ENCODE measurements around the gene LPCAT1.

The LPCAT1 gene

DNA sequence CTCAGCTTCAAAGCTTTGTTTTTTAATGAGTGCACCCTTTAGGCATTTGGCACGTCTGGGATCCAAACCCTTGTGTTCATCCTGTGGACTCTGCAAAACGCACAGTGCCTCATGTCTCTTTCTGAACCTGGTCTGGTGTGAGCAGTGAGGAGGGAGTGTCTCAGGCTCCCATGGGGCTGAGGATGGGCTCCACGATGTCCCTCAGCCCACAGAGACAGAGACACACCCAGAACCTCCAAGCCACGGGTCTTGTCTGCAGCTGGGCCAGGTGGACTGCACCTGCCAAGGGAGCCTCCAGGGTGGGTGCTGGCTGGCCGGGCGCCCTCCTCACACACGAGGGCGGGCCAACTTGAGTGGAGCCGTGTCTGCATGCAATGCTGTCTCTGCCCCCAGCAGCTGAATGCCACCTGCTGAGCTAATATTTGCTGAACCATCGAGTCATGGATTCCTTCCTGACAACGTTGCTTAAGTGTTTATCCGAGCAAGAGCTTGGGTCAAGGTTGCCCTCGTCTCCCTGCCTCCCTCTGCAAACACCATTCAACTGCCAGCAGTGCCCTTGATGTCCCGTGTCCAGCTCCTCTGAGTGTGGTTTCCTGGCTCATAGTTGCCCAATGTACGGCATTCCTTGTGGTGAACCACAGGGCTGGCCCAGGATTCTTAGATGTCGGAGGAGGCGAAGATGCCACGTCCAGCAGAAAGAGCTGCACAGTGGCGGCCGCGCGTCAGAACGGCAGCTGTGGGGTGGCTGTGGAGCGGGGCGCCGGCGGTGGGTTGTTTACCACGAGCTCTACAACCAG is 31.4 kb upstream of the LPCAT1 start:
- DNase-seq: peak; percentile 64

DNA sequence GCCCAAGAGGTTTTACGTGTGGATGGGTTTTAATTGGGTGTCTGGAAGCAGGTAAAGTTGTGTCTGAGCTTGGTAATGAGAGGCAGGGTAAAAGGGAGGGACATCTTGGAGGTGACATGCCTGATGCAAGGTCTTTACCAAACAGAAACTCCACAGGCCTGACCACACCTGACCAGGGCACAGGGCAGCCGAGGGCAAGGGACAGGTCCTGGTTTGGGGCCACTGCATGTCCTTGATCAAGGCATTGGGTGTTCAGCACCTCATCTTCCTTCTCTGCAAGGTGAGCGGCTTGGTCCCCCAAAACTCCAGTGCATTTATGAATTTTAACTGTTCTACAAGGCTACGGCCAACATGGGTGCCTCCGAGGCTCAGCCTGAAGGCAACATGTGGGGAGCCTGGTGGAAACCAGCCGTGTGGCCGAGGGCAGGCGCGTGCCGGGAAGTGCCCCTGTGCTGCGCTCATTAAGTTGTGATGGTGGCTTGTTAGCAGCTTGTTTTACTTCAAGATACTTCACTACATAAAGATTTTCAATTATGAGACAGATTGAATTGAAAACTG is 30.7 kb upstream of the LPCAT1 start:
- DNase-seq: no peak

DNA sequence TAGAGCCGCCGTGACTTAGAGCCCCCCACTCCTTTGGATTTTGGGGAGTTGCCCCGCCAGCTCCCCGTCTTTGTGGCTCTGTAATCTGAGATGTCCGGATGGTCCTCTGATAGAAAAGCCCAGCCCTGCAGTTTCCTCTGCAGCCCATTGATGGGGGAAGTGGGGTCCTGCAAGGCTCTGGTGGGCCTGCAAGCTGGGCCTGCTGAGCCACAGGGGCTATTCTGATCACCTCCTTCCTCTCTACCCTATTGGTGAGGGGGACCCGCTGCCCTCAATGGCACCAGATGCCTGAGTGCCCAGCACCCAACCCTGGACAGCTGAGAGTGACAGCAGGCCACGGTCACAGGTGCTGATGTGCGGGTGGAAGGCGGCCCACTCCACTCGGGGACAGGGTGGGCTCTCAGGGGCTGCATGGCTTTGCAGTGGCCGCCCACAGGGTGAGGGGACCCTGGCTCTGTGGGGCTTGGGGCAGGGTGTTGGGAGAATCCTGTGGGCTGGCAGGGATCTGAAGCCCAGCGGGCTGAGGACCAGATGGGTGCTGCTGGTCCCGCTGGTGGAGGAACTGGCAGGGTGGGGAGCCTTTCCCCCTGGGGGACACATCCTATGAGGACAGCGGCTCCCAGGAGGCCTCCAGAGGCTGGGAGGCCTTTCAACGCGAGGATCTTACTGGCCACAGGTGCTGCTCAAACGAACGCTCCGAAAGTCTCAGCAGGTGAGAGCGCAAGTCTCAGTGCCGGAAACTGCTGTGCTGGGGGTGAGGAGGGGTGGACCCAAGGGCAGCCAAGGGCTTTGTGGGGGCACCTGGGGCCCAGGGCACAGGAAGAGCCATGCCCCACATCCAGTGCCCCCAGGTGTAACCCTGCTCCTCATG is 30.0 kb upstream of the LPCAT1 start:
- DNase-seq: no peak

DNA sequence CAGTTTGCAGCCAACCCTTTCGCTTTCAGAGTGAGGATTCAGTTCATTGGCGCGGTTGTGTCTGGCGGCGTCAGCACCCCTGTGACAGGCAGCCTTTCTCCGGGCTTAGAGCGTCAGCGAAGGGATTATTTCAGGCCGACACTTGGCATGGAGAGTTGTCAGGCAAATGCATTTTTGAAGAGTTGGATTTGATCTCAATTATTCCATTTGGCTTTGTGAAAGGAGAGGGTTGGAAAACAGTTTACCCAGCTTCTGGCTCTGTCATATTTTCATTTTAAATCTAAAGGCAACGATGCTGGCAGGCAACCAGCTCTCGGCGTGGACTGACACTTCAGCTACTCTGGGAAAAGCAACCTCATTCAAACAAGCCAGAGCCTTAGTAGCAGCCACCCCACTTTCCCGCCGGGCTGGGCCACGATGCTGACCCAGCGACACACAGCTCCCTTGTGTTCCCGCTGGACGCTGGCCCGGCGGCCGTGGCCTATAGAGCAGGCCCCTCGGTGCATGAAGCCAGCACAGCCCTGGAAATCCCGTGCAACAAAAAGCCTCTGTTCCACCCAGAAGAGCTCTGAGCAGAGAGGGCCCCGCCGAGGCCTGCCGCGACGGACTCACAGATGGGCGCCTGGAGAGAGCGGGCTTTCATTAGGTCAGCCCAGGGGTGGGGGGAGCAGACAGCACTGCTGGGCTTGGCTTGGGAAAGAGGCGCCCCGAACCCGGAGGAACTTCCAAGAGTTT is 28.9 kb upstream of the LPCAT1 start:
- DNase-seq: peak; percentile 87

DNA sequence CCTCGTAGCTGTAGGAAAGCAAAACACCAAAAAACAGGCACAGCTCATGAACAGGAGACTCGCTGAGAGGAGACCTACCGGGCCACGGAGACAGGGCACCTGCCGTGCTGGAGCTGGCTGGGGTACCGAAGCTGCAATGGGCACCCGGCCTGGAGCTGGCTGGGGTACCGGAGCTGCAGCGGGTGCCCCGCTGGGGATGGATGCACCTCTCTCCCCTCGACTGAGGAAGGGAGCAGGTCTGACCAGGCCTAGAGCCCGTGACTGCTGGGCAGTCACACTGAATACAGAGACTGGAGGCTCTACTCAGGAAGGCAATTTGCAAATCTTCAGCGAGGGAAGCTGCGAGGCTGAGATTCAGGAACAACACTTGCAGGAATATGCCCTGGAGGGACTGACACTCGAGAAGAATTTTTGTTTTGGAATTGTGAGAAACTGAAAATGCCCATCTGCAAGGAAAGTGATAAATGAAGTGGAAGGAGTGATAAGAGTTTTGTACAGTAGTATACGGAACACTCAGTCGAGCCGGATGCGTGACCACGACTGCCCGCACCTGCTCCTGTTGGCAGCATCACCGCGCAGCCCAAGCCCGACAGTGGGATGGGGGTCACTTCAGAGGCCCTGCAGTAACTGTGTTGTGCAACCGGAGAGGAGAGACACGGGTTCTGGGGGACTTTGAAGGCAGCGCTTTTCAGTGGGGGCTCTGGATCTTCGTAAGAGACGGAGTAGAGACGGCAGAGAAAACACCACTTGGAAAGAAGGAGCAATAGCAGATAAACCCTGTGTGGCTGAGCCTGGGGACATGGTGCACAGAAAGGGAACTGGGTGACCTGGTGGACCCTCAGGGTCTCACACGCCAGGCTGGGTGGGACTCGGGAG is 27.9 kb upstream of the LPCAT1 start:
- DNase-seq: peak; percentile 32

DNA sequence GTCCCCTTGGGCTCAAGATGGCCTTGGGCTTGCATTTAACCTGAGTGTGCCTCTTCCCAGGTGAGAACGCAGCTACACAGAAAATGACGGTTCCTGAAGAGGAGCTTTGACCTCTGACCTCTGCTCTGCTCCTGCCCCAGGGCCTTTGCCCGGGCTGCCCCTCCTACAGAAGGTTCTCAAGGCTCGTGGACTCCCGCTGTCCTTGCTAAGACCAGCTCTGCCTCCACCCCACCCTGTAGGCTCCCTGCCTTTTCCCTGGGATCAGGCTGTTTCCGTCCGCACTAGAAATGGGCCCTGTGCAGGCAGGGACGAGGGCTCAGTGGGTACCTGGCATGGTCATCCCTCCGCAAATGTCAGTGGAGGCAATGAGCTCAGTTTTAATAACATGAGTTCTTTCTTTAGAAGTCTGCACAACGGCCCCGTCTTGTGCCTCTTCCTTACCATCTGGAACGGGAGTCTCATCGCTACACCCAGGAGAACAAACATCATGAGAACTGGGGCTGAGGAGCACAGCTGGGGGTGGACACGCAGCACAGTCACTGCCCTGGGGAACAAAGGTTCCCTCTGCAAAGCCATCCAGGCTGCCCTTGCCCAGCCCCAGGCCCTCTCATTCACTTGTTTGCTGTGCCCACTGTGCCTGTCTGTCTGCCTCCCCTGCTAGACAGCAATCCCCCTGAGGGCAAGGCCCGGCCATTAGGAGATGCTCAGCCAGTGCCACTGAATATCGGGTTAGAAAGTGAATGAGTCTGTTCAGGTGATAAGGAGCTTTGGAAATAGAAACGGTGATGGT is 26.7 kb upstream of the LPCAT1 start:
- peak; percentile 21 for DNase-seq

DNA sequence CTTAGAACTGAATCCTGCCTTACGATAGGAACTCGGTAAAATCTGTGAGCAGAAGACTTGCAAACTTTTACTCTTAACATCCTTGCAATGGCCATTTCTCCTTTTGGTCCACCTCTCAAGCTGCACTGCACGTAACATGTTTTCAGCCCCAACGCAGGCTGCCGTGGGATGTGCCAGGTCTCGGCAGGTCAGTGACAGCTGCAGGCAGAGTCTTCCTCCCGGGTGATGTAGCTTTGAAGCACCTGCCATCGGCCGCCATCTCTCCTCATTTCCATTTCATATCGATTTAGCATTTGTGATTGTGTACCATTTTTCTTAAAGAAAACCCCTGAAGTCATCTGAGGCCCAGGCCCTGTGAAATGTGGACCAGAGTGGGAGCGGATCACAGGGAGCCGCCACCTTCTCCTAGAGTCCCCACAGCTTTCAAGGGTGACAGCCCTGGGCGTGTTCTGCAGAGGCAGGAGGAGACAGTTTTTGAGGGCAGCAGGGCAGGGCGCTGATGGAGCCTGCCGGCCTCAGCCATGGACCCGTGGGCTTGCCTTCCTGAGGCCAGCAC is 25.8 kb upstream of the LPCAT1 start:
- peak; percentile 9 for DNase-seq

DNA sequence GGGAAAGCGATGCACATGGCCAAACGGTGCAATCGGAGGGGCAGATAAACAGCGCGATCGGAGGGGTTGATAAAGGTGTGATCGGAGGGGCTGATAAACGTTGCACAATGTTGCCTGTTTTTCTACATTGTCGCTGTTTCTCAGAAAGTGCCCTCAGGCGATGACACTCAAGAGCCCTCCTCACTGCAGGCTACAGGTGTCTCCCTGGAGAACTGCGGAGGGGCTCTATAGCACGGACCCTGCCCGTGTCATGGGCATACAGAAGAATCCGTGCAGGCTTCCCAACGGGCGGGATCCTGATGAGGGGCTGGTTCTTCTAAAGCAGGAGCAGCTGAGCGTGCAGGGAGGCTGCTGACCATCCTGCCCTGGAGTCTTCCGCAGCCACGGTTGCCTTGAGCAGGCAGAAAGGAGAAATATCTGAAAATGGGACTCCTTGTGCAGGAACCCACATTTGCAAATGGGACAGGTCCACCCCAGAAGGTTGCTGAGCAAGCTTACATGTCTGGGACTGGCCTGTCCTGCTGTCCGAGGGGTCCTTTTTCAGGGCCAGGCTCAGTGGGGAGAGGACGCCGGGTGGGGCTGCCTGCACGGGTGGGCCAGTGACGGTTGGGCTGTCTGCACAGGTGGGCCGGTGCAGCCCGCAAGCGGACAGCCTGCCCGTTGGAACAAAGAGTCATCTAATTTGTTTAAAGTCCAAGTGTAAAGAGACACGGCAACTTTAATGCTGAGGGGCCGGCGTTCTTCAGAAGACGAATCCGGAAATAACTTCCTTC is 25.1 kb upstream of the LPCAT1 start:
- DNase-seq: peak; percentile 18

DNA sequence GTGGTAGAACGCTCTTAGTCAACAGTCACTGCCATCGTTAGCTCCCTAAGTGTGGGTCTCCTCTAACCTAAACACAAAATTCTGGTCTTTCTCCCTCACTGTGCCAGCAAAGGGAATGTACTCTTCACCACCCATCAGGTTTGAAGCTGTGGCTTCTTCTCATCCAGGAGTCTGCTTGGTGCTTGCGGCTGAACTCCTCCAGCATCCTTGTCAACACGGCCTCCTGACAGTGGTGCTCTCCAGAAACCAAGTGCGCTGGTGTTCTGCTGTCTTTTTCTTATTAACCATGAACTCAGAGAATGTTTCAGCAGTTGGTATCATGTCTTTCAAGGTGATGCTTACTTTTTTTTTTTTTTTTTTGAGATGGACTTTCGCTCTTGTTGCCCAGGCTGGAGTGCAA is 23.9 kb upstream of the LPCAT1 start:
- DNase-seq: no peak

DNA sequence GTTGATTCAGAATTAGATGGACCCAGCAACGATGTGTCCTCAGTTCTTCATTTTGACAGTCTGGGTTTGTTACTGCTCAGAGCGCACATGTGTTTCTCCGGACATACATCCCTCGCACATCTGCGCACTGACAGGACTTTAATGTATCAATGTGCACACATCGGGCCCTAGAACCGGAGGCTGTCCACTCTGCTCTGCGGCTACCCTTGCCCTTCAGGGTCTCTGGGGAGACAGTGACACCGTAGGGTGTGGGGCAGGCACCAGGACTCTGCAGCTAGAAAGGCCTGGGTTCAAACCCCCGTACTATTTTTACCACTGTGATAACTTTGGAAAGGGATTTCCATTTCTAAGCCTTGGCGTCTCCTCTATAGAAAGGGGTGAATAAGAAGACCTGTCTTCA is 23.5 kb upstream of the LPCAT1 start:
- DNase-seq: no peak

DNA sequence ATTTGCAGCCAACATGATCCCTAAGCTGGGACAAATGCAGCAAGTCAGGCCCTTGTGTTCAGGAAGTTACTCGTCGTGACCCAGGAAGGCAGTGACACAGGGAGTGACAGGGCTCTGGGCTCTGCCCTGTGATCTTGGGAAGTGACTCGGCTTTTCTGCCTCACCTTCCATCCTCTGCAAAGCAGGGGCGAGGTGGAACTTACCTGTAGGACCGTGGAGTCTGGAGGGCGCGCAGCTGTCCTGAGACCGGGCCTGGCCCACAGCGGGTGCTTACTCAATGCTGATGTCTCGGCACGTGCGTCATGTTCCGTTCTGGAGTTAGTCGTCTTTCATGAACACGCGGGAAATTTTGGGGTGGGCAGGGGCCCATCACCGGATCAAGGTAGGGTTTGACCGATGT is 22.8 kb upstream of the LPCAT1 start:
- no peak for DNase-seq

DNA sequence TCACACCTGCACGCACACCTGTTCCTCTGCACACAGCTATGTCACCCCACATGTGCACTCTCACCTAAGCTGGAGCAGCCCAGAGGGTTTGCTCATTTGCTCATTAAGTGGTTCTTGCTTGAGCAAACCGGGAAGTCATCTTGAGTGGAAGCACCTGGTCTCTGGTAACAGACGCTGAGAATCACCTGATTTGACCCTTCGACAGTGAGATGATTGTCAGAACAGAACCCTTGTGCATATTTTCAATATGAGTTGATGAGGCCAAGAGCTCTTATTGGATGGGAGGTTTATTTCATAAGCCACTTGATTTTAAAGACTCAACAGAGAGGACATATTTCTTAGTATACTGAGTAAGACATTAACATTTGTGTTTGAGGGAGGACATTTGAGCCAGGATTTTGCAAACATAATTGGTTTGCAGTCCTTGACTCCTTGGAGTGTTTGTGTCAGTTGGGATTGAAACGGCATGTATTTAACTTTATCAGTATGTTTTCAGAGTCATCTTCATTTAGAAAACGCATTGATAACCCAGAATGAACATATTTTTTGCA is 22.1 kb upstream of the LPCAT1 start:
- peak; percentile 10 for DNase-seq

DNA sequence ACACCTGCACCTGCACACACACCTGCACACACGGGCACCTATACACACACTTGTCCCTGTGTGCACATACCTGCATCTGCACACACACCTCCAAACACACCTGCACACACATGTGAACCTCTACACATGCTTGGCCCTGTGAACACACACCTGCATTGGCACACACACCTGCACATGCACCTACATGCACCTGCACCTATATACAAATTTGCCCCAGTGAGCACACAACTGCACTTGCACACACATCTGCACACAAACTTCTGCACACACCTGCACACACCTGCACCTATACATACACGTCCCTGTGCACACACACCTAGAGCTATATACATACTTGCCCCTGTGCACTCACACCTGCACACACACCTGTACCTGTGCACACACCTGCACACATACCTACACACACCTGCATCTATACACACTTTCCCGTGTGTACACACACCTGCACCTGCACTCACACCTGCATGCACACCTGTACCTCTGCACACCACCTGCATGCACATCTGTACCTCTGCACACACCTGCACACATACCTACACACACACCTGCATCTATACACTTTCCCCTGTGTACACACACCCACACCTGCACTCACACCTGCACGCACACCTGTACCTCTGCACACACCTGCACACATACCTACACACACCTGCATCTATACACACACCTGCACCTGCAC is 21.5 kb upstream of the LPCAT1 start:
- peak; percentile 13 for DNase-seq

DNA sequence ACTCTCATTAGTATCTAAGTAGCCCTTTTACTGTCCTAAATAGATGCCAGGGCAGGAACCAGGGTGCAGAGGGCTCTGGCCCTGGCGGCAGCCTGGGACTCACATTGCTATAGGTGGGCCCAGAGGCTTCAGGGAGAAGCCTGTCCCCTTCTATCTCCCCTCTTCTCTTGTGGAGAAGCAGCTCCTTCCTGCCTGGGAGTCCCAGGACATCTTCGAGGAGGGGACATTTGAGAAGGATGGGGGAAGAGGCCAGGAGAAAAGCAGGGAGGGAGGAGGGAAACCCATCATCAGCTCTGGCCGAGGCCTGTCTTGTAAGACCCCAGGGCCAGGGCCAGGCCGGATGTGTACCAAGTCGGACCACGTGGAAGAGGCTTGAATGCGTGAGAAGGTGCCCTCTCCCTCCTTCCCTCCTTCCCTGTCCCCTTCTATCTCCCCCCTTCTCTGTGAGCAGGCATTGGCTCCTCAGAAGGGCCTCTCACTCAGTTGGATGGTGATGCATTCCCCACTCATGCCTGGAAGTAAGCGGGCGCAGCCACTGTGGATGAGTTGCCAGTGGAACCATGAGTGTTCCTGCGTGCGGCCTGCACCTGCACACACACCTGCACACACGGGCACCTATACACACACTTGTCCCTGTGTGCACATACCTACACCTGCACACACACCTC is 20.7 kb upstream of the LPCAT1 start:
- peak; percentile 27 for DNase-seq

DNA sequence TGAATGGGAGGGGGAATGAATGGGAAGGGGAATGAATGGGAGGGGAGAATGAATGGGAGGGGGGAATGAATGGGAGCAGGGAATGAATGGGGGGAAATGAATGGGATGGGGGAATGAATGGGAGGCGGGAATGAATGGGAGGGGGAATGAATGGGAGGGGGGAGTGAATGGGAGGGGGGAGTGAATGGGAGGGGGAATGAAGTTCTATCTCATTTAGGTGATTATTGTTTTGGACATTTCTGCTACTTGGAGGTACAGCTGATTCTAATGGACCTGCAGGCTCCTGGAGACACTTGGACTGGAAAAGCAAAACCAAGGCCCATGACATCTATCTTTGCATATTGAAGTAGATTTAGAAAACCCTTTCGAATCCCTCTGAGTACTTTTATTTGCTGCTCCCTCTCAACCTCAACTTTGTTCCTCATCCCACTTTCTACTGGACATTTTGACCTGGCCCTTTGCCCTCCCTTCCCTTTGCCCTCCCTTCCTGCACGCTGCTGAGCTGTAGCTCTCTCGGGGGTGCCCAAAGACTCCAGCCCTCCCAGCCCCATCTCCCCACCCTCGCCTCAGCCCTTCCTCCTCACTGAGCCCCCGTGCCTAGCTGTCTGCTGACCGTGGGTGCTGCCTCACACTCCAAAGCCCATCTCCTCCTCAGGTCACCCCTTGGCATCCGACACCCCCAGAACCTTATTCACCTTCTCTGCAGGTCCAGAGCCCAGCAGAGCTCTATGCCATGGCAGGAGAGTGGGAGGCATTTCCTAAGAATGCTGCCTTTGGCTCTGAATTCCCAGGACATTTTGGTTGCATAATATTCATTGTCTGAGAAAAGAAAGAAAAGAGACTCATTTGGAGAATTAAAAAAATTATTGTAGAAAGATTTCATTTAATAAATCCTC is 19.9 kb upstream of the LPCAT1 start:
- peak; percentile 16 for DNase-seq

DNA sequence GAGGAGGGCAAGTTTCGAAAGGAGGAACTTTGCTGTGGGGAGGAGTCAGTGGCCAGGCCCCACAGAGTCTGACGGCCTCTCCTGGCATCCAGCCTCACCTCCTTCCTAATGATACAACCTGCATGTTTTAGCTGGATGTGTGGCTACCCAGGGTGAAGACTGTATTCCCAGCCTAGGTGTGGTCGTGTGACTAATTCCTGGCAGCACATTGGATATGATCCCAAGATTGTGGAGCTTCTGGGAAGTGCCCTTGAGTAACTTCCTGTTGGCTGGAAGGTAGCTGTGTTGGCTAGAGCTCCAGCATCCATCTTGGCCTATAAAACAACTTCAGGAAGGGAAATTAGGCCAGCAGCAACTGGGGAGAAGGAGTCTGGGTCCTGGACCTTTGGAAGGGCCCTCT is 19.0 kb upstream of the LPCAT1 start:
- peak; percentile 54 for DNase-seq

DNA sequence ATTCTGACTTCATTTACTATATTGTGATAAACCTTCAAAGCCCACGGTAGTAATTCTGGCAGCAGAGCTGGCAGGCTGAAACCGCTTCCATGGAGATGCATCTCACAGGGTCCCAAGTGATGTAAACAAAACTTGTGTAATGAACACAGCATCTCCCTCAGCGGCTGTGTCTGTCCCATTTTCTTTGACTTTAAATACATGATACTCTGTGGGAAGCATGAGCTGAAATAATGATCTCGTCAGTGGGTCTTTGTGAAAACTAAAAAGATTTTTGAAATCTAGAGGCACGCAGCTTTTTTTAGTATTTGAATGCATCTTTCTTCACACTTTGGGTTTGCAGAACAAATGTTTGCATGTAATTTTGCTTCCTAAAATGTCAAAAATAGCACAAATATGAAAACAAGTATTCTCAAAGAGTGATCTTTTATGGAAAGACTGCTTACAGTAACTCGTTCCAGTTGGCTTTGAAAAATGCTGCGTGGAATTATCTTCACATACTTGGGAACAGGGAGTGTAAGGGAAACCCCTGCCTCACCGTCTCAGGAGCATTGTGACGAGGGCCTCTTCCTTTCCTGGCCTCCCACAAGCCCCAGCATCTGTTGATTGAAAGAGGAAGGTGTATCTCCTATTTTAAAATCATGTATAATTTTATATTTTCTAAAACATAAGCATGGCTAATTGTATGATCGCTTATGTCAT is 18.1 kb upstream of the LPCAT1 start:
- peak; percentile 66 for DNase-seq
